Measurements from ENCODE around the gene SSH2.

- TF ChIP-seq EZH2 (IDR thresholded peaks at IDR 0.05; ENCODE audit: borderline replicate concordance): no peak
- TF ChIP-seq CTCF (IDR thresholded peaks at IDR 0.05; ENCODE audit: poor library complexity): no peak
Observed at GRCh38 chr17:29968271-29968670, 38.2 kb upstream of the SSH2 start.
